Lower leg skin (tissue), 3 donors: ENCODE data around the gene FAM107B.

Experiments used
- POLR2A ChIP-seq, 2 donors: fragments of 450-650 bp; IDR thresholded peaks; one replicate each; pipeline ENCODE4 v1.6.1; 2016 to 2017; ENCODE audit warnings: antibody characterized with exemption in 2 of 2, mild to moderate bottlenecking in 1 of 2, moderate library complexity in 1 of 2
- TF ChIP-seq, protein P1 (sequence below), 3 donors: fragments of 450-650 bp; IDR thresholded peaks; one replicate each; pipeline ENCODE4 v1.5.1; 2016; ENCODE audit warnings: antibody characterized with exemption in 3 of 3, mild to moderate bottlenecking in 3 of 3, moderate library complexity in 2 of 3

GRCh38 chr10:14670551-14671240 lies 104.0 kb downstream of the FAM107B start:
- TF ChIP-seq, protein P1, sequence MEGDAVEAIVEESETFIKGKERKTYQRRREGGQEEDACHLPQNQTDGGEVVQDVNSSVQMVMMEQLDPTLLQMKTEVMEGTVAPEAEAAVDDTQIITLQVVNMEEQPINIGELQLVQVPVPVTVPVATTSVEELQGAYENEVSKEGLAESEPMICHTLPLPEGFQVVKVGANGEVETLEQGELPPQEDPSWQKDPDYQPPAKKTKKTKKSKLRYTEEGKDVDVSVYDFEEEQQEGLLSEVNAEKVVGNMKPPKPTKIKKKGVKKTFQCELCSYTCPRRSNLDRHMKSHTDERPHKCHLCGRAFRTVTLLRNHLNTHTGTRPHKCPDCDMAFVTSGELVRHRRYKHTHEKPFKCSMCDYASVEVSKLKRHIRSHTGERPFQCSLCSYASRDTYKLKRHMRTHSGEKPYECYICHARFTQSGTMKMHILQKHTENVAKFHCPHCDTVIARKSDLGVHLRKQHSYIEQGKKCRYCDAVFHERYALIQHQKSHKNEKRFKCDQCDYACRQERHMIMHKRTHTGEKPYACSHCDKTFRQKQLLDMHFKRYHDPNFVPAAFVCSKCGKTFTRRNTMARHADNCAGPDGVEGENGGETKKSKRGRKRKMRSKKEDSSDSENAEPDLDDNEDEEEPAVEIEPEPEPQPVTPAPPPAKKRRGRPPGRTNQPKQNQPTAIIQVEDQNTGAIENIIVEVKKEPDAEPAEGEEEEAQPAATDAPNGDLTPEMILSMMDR (IDR thresholded peaks at IDR 0.05), result no peak
- no peak for TF ChIP-seq POLR2A (IDR thresholded peaks at IDR 0.05)
